Rectal smooth muscle tissue (tissue), 1 donor: ENCODE data around the gene ZNF337.
A peak's percentile ranks its signal among the peaks of the same experiment; 100 is the strongest.
"Not testable (repeated sequence)": the region's sequence is repeated elsewhere in the genome, so short reads cannot be mapped to it uniquely, and the experiment has no call there.

Experiments used
- H3K27ac ChIP-seq: one replicate; pipeline ENCODE4 v1.7.0; 2013; ENCODE audit warnings: low read depth, low read length, inconsistent platforms
- H3K27me3 ChIP-seq: one replicate; pipeline ENCODE4 v1.7.0; 2013; ENCODE audit warnings: low read length; ENCODE audit not compliant: control insufficient read depth, insufficient read depth
- H3K36me3 ChIP-seq: one replicate; pipeline ENCODE4 v1.7.0; 2013; ENCODE audit warnings: low read length; ENCODE audit not compliant: control insufficient read depth, insufficient read depth
- H3K4me1 ChIP-seq: one replicate; pipeline ENCODE4 v1.7.0; 2013; ENCODE audit warnings: low read length; ENCODE audit not compliant: control insufficient read depth, insufficient read depth
- H3K4me3 ChIP-seq: one replicate; pipeline ENCODE4 v1.7.0; 2013; ENCODE audit warnings: low read length
- H3K9ac ChIP-seq: one replicate; pipeline ENCODE4 v1.7.0; 2013; ENCODE audit warnings: low read length

Gene ZNF337

DNA sequence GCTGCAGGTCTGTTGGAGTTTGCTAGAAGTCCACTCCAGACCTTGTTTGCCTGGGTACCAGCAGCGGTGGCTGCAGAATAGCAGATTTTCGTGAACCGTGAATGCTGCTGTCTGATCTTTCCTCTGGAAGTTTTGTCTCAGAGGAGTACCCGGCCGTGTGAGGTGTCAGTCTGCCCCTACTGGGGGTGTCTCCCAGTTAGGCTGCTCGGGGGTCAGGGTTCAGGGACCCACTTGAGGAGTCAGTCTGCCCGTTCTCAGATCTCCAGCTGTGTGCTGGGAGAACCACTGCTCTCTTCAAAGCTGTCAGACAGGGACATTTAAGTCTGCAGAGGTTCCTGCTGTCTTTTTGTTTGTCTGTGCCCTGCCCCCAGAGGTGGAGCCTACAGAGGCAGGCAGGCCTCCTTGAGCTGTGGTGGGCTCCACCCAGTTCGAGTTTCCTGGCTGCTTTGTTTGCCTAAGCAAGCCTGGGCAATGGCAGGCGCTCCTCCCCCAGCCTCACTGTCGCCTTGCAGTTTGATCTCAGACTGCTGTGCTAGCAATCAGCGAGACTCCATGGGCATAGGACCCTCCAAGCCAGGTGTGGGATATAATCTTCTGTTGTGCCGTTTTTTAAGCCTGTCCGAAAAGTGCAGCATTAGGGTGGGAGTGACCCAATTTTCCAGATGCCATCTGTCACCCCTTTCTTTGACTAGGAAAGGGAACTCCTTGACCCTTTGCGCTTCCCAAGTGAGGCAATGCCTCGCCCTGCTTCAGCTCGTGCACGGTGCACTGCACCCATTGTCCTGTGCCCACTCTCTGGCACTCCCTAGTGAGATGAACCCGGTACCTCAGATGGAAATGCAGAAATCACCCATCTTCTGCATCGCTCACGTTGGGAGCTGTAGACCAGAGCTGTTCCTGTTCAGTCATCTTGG, 22.5 kb upstream of the ZNF337 start:
- not testable (repeated sequence) for H3K27ac ChIP-seq, H3K27me3 ChIP-seq, H3K36me3 ChIP-seq, H3K4me3 ChIP-seq, H3K4me1 ChIP-seq, H3K9ac ChIP-seq

DNA sequence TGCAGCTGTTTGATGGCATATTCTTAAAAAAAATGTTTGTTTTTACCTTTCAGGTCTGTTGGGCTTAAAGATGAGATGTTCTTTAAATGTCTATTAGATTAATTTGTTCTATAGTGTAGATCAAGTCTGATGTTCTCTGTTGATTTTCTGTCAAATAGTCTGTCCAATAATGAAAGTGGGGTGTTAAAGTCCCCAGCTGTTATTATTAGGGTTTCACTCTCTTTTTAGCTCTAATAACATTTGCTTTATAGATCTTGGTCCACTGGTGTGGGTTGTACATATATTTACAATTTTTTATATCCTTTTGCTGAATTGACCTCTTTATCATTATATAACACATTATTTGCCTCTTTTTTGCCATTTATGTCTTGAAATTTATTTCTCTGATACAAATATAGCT, 11.0 kb upstream of the ZNF337 start:
- Histone ChIP-seq H3K27ac (no peak overlapping the region), H3K9ac (no peak overlapping the region), H3K27me3 (no peaks in the 10 kb centered on the region), H3K4me3 (no peak overlapping the region), H3K4me1 (no peaks in the 10 kb centered on the region), H3K36me3 (no peaks in the 10 kb centered on the region)

DNA sequence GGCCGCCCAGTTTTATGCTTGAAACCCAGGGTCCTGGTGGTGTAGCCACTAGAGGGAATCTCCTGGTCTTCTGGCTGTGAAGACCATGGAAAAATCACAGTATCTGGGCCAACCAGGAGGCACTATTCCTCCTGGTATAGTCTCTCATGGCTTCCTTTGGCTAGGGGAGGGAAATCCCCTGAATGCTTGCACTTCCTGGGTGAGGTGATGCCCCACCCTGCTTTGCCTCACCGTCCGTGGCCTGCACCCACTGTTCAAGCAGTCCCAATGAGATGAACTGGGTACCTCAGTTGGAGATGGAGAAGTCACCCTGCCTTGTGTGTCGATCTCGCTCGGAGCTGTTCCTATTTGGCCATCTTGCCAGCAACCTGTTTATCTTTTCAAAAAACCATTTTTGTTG, 10.1 kb upstream of the ZNF337 start:
- Histone ChIP-seq H3K27me3 (no peaks in the 10 kb centered on the region), H3K9ac (no peak overlapping the region), H3K4me3 (no peak overlapping the region), H3K27ac (no peak overlapping the region), H3K36me3 (no peaks in the 10 kb centered on the region), H3K4me1 (no peaks in the 10 kb centered on the region)

DNA sequence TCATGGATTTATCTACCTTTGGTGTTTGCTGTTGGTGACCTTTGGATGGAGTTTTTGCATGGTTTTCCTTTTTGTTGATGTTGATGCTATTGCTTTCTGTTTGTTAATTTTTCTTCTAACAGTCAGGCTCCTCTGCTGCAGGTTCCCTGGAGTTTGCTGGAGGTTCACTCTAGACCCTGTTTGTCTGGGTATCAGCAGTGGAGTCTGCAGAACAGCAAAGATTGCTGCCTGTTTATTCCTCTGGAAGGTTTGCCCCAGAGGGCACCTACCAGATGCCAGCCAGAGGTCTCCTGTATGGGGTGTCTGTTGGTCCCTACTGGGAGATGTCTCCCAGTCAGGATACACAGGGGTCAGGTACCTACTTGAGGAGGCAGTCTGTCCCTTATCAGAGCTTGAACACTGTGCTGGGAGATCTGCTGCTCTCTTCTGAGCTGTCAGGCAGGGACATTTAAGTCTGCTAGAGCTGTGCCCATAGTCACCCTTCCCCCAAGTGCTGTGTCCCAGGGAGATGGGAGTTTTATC, 9.2 kb upstream of the ZNF337 start:
- Histone ChIP-seq H3K36me3 (no peaks in the 10 kb centered on the region), H3K27me3 (no peaks in the 10 kb centered on the region), H3K9ac (no peak overlapping the region), H3K27ac (no peak overlapping the region), H3K4me1 (no peaks in the 10 kb centered on the region), H3K4me3 (no peak overlapping the region)

DNA sequence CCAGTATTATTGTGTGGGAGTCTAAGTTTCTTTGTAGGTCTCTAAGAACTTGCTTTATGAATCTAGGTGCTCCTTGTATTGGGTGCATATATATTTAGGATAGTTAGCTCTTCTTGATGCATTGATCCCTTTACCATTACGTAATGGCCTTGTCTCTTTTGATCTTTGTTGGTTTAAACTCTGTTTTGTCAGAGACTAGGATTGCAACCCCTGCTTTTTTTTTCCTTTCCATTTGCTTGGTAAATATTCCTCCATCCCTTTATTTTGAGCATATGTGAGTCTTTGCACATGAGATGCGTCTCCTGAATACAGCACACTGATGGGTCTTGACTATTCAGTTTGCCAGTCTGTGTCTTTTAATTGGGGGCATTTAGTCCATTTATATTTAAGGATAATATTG, 7.7 kb upstream of the ZNF337 start:
- not testable (repeated sequence) for H3K36me3 ChIP-seq, H3K4me1 ChIP-seq, H3K9ac ChIP-seq, H3K27ac ChIP-seq, H3K27me3 ChIP-seq, H3K4me3 ChIP-seq

DNA sequence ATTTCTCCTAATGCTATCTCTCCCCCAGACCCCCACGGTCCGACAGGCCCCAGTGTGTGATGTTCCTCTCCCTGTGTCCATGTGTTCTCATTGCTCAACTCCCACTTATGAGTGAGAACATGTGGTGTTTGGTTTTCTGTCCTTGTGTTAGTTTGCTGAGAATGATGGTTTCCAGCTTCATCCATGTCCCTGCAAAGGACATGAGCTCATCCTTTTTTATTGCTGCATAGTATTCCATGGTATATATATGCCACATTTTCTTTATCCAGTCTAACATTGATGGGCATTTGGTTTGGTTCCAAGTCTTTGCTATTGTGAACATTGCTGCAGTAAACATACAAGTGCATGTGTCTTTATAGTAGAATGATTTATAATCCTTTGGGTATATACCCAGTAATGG, 4.2 kb upstream of the ZNF337 start:
- H3K27me3 ChIP-seq, H3K27ac ChIP-seq, H3K9ac ChIP-seq, H3K36me3 ChIP-seq, H3K4me1 ChIP-seq, H3K4me3 ChIP-seq: not testable (repeated sequence)

DNA sequence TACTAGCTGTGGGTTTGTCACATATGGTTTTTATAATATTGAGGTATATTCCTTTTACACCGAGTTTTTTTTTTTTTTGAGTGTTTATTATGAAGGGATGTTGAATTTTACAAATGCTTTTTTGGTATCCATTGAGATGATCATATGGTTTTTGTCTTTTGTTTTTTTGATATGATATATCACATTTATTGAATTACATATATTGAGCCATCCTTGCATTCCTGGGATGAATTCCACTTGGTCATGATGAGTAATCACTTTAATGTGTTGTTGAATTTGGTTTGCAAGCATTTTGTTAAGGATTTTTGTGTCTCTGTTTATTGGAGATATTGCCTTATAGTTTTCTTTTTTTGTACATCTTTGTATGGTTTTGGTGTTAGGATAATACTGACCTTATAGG, 3.3 kb upstream of the ZNF337 start:
- no peaks in the 10 kb centered on the region for H3K36me3 ChIP-seq
- H3K27me3 ChIP-seq, result no peaks in the 10 kb centered on the region
- H3K27ac ChIP-seq, result no peak overlapping the region
- H3K4me1 ChIP-seq, result peaks cover 6% of the 10 kb centered on the region
- H3K4me3 ChIP-seq, result no peak overlapping the region
- no peak overlapping the region for H3K9ac ChIP-seq

DNA sequence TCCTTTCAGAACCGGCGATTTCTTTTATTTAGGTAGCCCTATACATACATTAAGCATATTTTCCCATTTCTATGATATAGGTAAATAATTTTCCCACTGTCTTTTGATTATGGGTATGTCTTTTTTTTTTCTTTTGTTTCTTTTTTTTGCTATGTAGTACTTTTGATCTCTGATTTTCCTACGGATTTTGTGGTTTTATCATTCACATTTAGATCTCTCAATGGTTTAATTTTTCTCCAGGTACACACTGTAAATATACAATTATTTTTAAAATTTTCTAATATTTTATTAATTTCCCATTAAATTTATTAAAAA, 436 bp upstream of the ZNF337 start:
- H3K9ac ChIP-seq, result no peak overlapping the region
- H3K27me3 ChIP-seq, result no peaks in the 10 kb centered on the region
- H3K4me1 ChIP-seq, result peaks cover 6% of the 10 kb centered on the region
- H3K4me3 ChIP-seq, result peak overlapping the region; percentile 93
- peak overlapping the region; percentile 94 for H3K27ac ChIP-seq
- no peaks in the 10 kb centered on the region for H3K36me3 ChIP-seq

DNA sequence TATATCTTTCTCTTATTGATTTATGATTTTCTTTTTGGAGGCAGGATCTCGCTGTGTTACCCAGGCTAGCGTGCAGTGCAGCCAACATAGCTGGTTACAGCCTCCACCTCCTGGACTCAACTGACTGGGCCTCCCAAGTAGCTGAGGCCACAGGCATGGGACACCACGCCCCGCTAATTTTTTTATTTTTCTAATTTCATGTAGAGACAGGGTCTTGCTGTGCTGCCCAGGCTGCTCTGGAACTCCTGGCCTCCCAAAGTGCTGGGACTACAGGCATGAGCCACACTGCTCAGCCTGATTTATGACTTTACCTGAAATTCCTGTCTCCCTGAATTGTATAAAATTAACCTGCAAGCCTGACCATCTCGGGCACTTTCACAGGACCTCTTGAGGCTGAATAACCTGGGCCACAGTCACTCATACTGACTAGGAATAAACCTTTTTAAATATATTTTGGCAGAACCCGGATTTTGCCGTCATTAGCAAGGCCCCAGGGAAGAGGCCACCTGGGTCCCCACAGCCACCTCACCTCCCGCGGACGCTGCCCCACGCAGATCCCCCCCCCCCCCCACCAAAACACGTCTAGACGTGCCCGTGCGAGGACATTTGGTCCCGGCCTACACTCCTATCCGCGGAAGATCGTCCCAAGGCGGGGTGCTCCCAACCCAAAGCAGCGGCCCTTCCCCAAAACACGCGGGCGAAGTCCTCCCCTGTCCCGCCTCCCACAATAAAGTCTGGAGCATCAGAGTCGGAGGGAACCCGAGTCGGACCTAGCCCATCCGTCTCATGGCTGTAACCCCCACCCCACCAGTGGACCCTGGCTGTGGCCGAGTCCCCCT, 902 bp downstream of the ZNF337 start:
- no peaks in the 10 kb centered on the region for H3K27me3 ChIP-seq
- no peaks in the 10 kb centered on the region for H3K36me3 ChIP-seq

DNA sequence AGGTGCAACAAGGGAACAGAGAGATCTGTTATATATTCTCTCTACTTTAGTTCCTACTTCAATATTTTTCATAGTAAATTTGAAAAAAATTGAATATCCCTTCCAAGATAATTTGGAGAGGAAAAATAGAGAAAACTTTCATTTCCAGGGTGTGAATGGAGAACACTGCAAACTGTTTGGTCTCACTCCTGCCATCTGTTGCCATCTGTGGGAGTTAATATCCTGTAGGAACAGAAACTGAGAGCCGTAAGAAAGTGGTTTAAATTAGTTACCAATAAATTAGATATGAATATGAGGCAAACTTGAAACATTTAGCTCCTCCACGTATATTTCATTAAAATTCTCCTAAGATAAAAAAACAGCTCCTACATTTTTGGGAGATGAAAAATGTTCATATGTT, 4.2 kb downstream of the ZNF337 start:
- no peaks in the 10 kb centered on the region for H3K36me3 ChIP-seq
- peaks cover 6% of the 10 kb centered on the region for H3K4me1 ChIP-seq
- H3K4me3 ChIP-seq, result no peak overlapping the region
- H3K9ac ChIP-seq, result no peak overlapping the region
- H3K27me3 ChIP-seq, result no peaks in the 10 kb centered on the region
- H3K27ac ChIP-seq, result no peak overlapping the region

More for the DNA sequence above, 902 bp downstream of the ZNF337 start:
- Histone ChIP-seq H3K4me1 (peaks cover 6% of the 10 kb centered on the region), H3K27ac (peak overlapping the region; percentile 94), H3K9ac (peak overlapping the region; percentile 13), H3K4me3 (peak overlapping the region; percentile 93)

DNA sequence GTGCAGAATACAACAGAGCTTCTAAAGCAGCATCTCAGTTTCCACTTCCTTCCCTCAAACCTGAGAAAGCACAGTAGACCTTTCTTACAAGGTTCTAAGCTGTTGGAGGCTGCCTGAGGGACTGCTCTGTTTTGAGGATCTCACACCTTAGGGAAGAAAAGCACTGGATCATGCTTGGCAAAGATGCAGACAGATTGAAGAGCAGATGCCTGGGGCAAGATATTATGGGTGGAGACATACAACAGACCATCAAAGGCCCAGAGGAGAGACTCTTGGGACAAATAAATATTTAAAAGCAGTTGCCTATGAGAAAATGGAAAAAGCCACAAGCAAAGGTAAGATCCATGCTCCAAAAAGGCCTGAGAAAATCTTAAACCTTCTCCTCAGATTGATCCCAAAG, 6.2 kb downstream of the ZNF337 start:
- Histone ChIP-seq H3K27ac (no peak overlapping the region), H3K36me3 (no peaks in the 10 kb centered on the region), H3K9ac (no peak overlapping the region), H3K4me1 (peaks cover 2% of the 10 kb centered on the region), H3K4me3 (no peak overlapping the region), H3K27me3 (no peaks in the 10 kb centered on the region)

DNA sequence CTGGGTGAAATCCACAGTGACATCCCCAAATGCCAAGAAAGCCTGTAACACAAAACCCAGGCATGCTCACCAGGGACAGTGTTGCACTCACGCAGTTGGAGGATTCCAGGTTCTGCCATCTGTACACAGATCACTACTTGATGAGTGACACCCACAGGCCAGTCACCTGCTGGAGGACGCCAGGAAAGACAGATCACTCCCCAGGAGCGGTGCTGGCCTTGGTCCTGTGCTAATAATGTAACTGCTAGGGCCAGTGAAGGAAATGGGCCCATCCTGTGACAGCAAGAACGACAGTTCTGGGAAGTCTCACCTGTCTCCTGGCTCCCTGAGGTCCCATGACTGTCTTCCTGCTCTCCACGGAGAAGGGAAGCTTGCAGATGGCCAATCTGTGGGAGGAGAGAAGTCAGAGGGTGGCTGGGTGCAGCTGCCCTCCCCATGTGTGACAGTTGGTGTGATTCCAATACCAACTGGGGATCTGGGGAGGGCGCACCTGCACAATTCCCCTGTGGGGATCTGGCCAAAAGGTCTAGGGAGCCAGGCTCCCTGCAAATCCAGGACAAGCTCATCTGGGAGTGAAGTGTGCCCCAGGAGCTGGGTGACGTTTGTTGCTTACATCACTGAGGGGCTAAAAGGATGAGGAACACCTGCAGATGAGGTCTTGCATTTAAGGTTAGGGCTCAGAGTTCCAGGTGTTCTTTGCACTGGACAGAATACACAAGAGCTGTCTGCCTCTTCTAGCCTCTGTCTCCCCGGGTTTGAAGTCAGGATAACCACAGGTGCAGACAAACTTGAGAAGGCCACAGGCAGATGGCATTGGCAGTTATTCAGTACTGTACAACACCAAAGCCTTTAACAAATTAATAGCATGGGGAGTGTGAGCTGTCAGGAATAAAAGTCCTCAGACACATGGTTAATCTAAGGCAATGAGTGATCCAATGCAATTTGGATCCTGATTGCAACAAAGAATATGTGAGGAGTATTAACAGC, 10.3 kb downstream of the ZNF337 start:
- H3K9ac ChIP-seq, result no peak overlapping the region
- no peaks in the 10 kb centered on the region for H3K4me1 ChIP-seq
- H3K27ac ChIP-seq, result no peak overlapping the region

More for the DNA sequence above, 10.3 kb downstream of the ZNF337 start:
- Histone ChIP-seq H3K4me3 (no peak overlapping the region), H3K36me3 (peaks cover 3% of the 10 kb centered on the region), H3K27me3 (no peaks in the 10 kb centered on the region)
